ENCODE results near the gene PTOV1. TPM values are rescaled to one million over a fixed set of nuclear protein-coding genes. Genes with fewer than 3 reads are reported as not detected.

Gene PTOV1
- total and polyA plus RNA-seq, 2 of the 8 experiments (the other 6 are each of a cell fraction or from before 2014, with no cell fraction given) = 147 to 251 TPM

DNA sequence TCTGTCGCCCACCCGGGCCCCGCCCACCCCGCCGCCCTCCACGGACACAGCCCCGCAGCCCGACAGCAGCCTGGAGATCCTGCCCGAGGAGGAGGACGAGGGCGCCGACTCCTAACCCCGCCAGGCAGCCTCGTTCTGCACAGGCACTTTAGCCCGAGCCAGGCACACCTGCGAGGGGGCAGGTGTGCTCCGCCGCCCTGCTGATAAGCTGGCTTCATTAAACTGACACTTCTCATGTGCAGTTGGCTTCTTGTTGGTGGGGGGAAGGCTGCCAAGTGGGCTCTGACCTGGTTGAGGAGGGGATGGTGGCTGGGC is 37.5 kb downstream of the PTOV1 start:
- H3K9me3 ChIP-seq (ENCODE audit: insufficient read depth in 2 of 2, low read depth in 1 of 2, low read length in 1 of 2) = peaks cover 0 to 10% of the 10 kb centered on the region in 2 experiments; a peak in 3 of 4 replicates
- no peak overlapping the region for H4K91ac ChIP-seq (replicated peaks; ENCODE audit: insufficient read length, low read length)
- H3K4me3 ChIP-seq (ENCODE audit: extremely low read depth in 1 of 4, insufficient read depth in 2 of 4, low read depth in 3 of 4, low read length in 4 of 4) = no peak overlapping the region
- H3K4me2 ChIP-seq (ENCODE audit: insufficient read depth in 1 of 2, low read depth in 2 of 2, low read length in 2 of 2) = no peak overlapping the region
- H4K20me1 ChIP-seq (replicated peaks in 1 of 2; ENCODE audit: control insufficient read depth in 1 of 2, insufficient read depth in 2 of 2, low read length in 2 of 2) = peaks cover 0 to 7% of the 10 kb centered on the region in 2 experiments
- H2BK120ac ChIP-seq (replicated peaks; ENCODE audit: low read depth, low read length) = no peak overlapping the region
- H2BK20ac ChIP-seq (ENCODE audit: low read length) = no peak overlapping the region
- no peaks in the 10 kb centered on the region for H3K79me1 ChIP-seq (ENCODE audit: low read depth, low read length)
- H3K56ac ChIP-seq (replicated peaks; ENCODE audit: insufficient read length, low read depth, low read length) = no peak overlapping the region
- H2BK5ac ChIP-seq (ENCODE audit: low read depth, low read length) = no peak overlapping the region
- peaks cover 0 to 11% (median 6%) of the 10 kb centered on the region in 4 experiments; a peak in 4 of 7 replicates for H3K27me3 ChIP-seq (replicated peaks in 1 of 4; ENCODE audit: control insufficient read depth in 3 of 4, extremely low read depth in 1 of 4, insufficient read depth in 3 of 4, low read length in 3 of 4)
- no peak overlapping the region for H2BK12ac ChIP-seq (ENCODE audit: low read depth, low read length)
- peaks cover 6 to 25% (median 12%) of the 10 kb centered on the region in 4 experiments; a peak in 7 of 8 replicates for H3K36me3 ChIP-seq (ENCODE audit: control insufficient read depth in 2 of 4, insufficient read depth in 4 of 4, low read length in 3 of 4)
- no peak overlapping the region for H3K9ac ChIP-seq (replicated peaks in 1 of 4; ENCODE audit: extremely low read depth in 1 of 4, low read depth in 3 of 4, low read length in 3 of 4)
- no peak overlapping the region for H4K5ac ChIP-seq (ENCODE audit: insufficient read length, low read depth, low read length)
- H3K23ac ChIP-seq (ENCODE audit: insufficient read length) = no peak overlapping the region
- H3K4ac ChIP-seq (replicated peaks; ENCODE audit: insufficient read length, low read depth, low read length) = no peak overlapping the region
- CTCF ChIA-PET (ENCODE audit: partially characterized antibody) = interaction anchor here (0.5 to 1.3 kb wide), 4 partner anchors 12 to 31 kb away, joined by 3 to 5 read pairs (median 3); no protein-coding TSS in a partner anchor
- H3K79me2 ChIP-seq (ENCODE audit: control insufficient read depth in 1 of 2, insufficient read depth in 2 of 2, low read length in 2 of 2) = no peaks in the 10 kb centered on the region
- no peak overlapping the region for H3K14ac ChIP-seq (ENCODE audit: insufficient read length)
- H2AFZ ChIP-seq (ENCODE audit: low read length) = no peak overlapping the region
- H4K8ac ChIP-seq (ENCODE audit: extremely low read depth, insufficient read depth, low read length) = no peak overlapping the region
- H3K4me1 ChIP-seq (replicated peaks in 1 of 4; ENCODE audit: control insufficient read depth in 3 of 4, insufficient read depth in 4 of 4, low read length in 3 of 4) = peaks cover 0 to 10% (median 8%) of the 10 kb centered on the region in 4 experiments; a peak in 5 of 7 replicates
- no peak overlapping the region for H3K27ac ChIP-seq (ENCODE audit: low read depth, low read length)
- FAIRE-seq (no peak), DNase-seq (ENCODE audit: low read depth in 1 of 2, low spot score in 2 of 2) (no peak)
- peaks cover 2% of the 10 kb centered on the region; the same call in 1 of the 2 replicates for H3K23me2 ChIP-seq (ENCODE audit: low read depth, low read length)
- no peak overlapping the region for H3K18ac ChIP-seq (ENCODE audit: extremely low read depth, low read length)
- POLR2A ChIA-PET (ENCODE audit: partially characterized antibody) = interaction anchor here (0.9 to 9.5 kb wide), 6 partner anchors 9 to 212 kb away, joined by 3 to 82 read pairs (median 12); partner anchors contain the start of genes AKT1S1, ATF5, NUP62 and TBC1D17
- no peak overlapping the region for H2AK5ac ChIP-seq (ENCODE audit: low read depth, low read length)
- 98% methylated on average over 12 of the region's 18 CpGs; no CpG with 5 or more reads in 1 of the 2 experiments for WGBS, 2 experiments (ENCODE audit: extremely low coverage in 1 of 2, insufficient coverage in 1 of 2, insufficient read length in 1 of 2, insufficient replicate concordance in 2 of 2, low coverage in 1 of 2, low lambda C conversion rate in 2 of 2, missing lambda C conversion rate in 1 of 2)
- H2BK15ac ChIP-seq (ENCODE audit: low read length) = no peak overlapping the region

All from H1 (cell line).